IPS DF 6.9 (cell line): ENCODE results near the gene TSBP1.

Experiments used
- DNase-seq: peaks from one replicate; pipeline ENCODE4 v3.0.0-alpha.2; 2013; ENCODE audit warnings: low read depth, low spot score
- H3K27ac ChIP-seq: one replicate; pipeline ENCODE4 v1.5.1; 2013; ENCODE audit warnings: low read length, control low read depth
- H3K27me3 ChIP-seq: 2 replicates; pipeline ENCODE4 v1.6.1; 2013; ENCODE audit warnings: mild to moderate bottlenecking, low read length; ENCODE audit not compliant: control insufficient read depth, insufficient read depth
- H3K36me3 ChIP-seq: 2 replicates; pipeline ENCODE4 v1.6.1; 2013; ENCODE audit warnings: low read length; ENCODE audit not compliant: control insufficient read depth, insufficient read depth
- H3K4me1 ChIP-seq: 2 replicates; pipeline ENCODE4 v1.6.1; 2013; ENCODE audit warnings: low read length; ENCODE audit not compliant: control insufficient read depth, insufficient read depth
- H3K4me3 ChIP-seq: 2 replicates; pipeline ENCODE4 v1.5.1; 2013; ENCODE audit warnings: mild to moderate bottlenecking, low read length
- H3K9me3 ChIP-seq: 2 replicates; pipeline ENCODE4 v1.6.1; 2013; ENCODE audit warnings: low read length, inconsistent platforms; ENCODE audit not compliant: control insufficient read depth, insufficient read depth
- WGBS: extraction: QIAGEN DNeasy Blood & Tissue Kit; methylation state at CpG from one replicate; pipeline ENCODE4 v1.1.7; 2013; ENCODE audit warnings: mixed read lengths, missing lambda C conversion rate; ENCODE audit not compliant: insufficient read length, insufficient coverage; 5-methylcytosine and 5-hydroxymethylcytosine counted together

Gene TSBP1

GRCh38 chr6:32401284-32401963 is 29.7 kb upstream of the TSBP1 start:
- no peaks in the 10 kb centered on the region for H3K27me3 ChIP-seq
- no peaks in the 10 kb centered on the region for H3K9me3 ChIP-seq
- H3K4me3 ChIP-seq, result no peak overlapping the region
- no peaks in the 10 kb centered on the region for H3K4me1 ChIP-seq
- no peaks in the 10 kb centered on the region for H3K36me3 ChIP-seq
- DNase-seq, result no peak
- WGBS, result no CpG with 5 or more reads among the region's 4 CpGs
- no peak overlapping the region for H3K27ac ChIP-seq

GRCh38 chr6:32397252-32397920 is 25.7 kb upstream of the TSBP1 start:
- Histone ChIP-seq H3K27me3 (no peaks in the 10 kb centered on the region; the same call in 1 of the 2 replicates), H3K4me3 (no peak overlapping the region), H3K9me3 (no peaks in the 10 kb centered on the region), H3K27ac (no peak overlapping the region), H3K36me3 (no peaks in the 10 kb centered on the region), H3K4me1 (no peaks in the 10 kb centered on the region)
- no peak for DNase-seq
- WGBS, result no CpG with 5 or more reads among the region's 7 CpGs

- H3K4me1 ChIP-seq, result no peaks in the 10 kb centered on the region
- no peaks in the 10 kb centered on the region for H3K9me3 ChIP-seq
- H3K27ac ChIP-seq, result no peak overlapping the region
- H3K27me3 ChIP-seq, result no peaks in the 10 kb centered on the region; the same call in 1 of the 2 replicates
- no peaks in the 10 kb centered on the region for H3K36me3 ChIP-seq
- H3K4me3 ChIP-seq, result no peak overlapping the region
- DNase-seq, result no peak
- WGBS, result no CpG with 5 or more reads among the region's 10 CpGs
Observed at GRCh38 chr6:32396028-32396427, 24.3 kb upstream of the TSBP1 start.

- Histone ChIP-seq H3K27me3 (no peaks in the 10 kb centered on the region; the same call in 1 of the 2 replicates), H3K4me3 (no peak overlapping the region), H3K9me3 (no peaks in the 10 kb centered on the region), H3K4me1 (no peaks in the 10 kb centered on the region), H3K36me3 (no peaks in the 10 kb centered on the region), H3K27ac (no peak overlapping the region)
- WGBS, result no CpG with 5 or more reads among the region's 7 CpGs
- no peak for DNase-seq
Observed at GRCh38 chr6:32393665-32394420, 22.1 kb upstream of the TSBP1 start.

DNA sequence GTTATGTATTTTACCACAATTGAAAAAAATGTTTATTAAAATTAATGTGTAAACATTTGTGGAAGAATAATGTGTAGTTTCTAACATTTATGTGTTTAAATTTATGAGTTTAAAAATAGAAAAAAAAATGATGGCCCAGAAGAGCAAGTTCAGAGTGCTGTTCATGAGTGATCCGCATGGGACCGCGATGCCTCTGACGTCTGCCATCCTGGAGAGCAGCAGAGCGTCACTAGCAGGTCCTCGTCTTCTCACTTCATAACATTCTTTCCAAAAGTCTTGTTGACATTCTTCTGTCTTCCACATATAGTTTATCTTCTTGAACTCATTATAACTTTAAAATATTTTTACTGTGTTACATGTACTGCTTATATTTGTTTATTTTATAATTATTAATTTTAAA is 19.8 kb upstream of the TSBP1 start:
- Histone ChIP-seq H3K9me3 (no peaks in the 10 kb centered on the region), H3K27me3 (no peaks in the 10 kb centered on the region; the same call in 1 of the 2 replicates), H3K27ac (no peak overlapping the region), H3K36me3 (no peaks in the 10 kb centered on the region), H3K4me1 (no peaks in the 10 kb centered on the region), H3K4me3 (no peak overlapping the region)
- no CpG with 5 or more reads among the region's 6 CpGs for WGBS
- DNase-seq, result no peak

DNA sequence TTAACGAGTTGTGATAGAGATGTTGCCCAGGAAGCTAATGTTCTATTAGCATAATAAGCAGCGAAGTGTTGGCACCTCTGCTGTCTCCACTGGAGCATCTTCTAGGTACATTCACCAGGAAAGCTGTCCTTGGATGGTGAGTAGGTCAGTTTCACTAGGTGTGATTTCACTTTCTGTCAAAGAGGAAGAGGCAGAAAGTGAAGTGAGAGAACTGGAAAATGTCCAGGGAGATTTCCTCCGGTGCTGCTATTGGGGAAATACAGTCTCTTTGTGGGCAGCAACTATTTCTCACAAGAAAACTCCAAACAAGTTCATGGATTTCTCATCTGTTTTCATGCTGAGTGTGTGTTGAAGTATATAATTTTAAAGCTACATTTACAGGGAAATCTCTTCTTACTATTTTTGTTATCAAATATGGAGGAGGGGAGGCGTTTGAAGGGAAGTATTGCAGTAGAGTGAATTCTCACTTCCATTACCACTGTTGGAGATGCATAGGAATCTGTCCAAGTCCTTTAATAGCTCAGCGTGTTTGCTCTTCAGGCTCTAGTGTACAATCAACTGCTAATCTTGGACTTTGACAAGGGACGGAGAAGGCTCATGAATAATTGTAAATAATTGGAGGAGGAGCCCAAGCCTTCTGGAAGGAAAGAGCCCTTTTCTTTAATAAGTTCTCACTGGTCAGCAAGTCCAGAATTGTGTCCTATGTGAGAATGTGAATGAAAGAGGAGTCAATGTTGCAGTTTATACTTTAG is 16.1 kb upstream of the TSBP1 start:
- Histone ChIP-seq H3K9me3 (no peaks in the 10 kb centered on the region), H3K27ac (no peak overlapping the region), H3K36me3 (no peaks in the 10 kb centered on the region), H3K4me1 (no peaks in the 10 kb centered on the region), H3K27me3 (no peaks in the 10 kb centered on the region), H3K4me3 (no peak overlapping the region)
- WGBS, result no CpG with 5 or more reads among the region's 6 CpGs
- DNase-seq, result no peak

- Histone ChIP-seq H3K27ac (no peak overlapping the region), H3K27me3 (no peaks in the 10 kb centered on the region), H3K4me1 (no peaks in the 10 kb centered on the region), H3K4me3 (no peak overlapping the region), H3K9me3 (no peaks in the 10 kb centered on the region), H3K36me3 (no peaks in the 10 kb centered on the region)
- no CpG with 5 or more reads among the region's 1 CpG for WGBS
- no peak for DNase-seq
Observed at GRCh38 chr6:32386040-32386439, 14.3 kb upstream of the TSBP1 start.

DNA sequence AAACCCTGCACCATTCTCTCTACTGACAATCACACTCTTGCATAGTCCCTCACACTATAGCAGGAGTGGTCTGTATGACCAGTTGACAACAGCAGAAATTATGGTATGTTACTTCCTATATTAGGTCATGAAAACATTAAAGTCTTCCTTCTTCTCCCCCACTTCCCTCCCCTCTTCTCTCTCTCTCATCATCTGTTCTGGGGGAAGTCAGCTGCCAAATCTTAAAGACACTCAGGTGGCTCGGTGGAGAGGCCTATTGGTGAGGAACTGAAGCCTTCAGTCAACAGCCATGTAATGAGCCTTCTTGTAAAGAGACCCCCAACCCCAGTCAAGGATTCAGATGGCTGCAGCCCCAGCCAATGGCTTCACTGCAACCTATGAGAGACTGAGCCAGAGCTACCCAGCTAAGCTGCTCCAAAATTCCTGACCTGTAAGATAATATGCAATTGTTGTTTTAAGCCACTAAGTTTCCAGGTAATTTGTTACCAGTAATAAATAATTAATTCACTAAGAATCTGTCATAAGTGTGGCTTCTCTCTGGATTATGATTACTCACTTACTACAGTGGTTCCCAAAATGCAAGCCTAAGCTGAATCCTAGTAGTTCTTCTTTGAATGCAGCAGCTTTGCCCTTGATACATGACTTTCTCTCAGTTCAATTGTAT is 11.2 kb upstream of the TSBP1 start:
- DNase-seq, result no peak
- no peaks in the 10 kb centered on the region for H3K4me1 ChIP-seq
- WGBS, result no CpG with 5 or more reads among the region's 1 CpG
- H3K4me3 ChIP-seq, result no peak overlapping the region
- H3K36me3 ChIP-seq, result no peaks in the 10 kb centered on the region
- no peaks in the 10 kb centered on the region for H3K9me3 ChIP-seq
- no peak overlapping the region for H3K27ac ChIP-seq
- no peaks in the 10 kb centered on the region for H3K27me3 ChIP-seq

- no peak overlapping the region for H3K27ac ChIP-seq
- H3K4me3 ChIP-seq, result no peak overlapping the region
- WGBS, result no CpG with 5 or more reads among the region's 2 CpGs
- no peaks in the 10 kb centered on the region for H3K9me3 ChIP-seq
- DNase-seq, result no peak
- no peaks in the 10 kb centered on the region for H3K27me3 ChIP-seq
- H3K36me3 ChIP-seq, result no peaks in the 10 kb centered on the region
- no peaks in the 10 kb centered on the region for H3K4me1 ChIP-seq
Observed at GRCh38 chr6:32379545-32379944, 7.8 kb upstream of the TSBP1 start.
